Neural cell (in vitro differentiated cells): ENCODE measurements around the gene MGAT4C. TPM values are rescaled to one million over a fixed set of nuclear protein-coding genes. Genes with fewer than 3 reads are reported as not detected.

Source experiments
- H2AFZ ChIP-seq: fragments of 200-600, 300-800 bp; sonication (generic), shearing (Covaris generic); 2 replicates; pipeline ENCODE4 v1.6.0; 2014; ENCODE audit warnings: low read depth, mild to moderate bottlenecking, antibody characterized with exemption, low read length, moderate library complexity
- H3F3A ChIP-seq: fragments of 200-600 bp; shearing (Covaris generic); 2 replicates; pipeline ENCODE4 v1.6.1; 2016; ENCODE audit warnings: mild to moderate bottlenecking, moderate library complexity, mixed read lengths, antibody characterized with exemption, low read length; ENCODE audit not compliant: insufficient read depth, poor library complexity, severe bottlenecking
- H3K27ac ChIP-seq: fragments of 200-600, 300-800 bp; sonication (generic), shearing (Covaris generic); 2 replicates; pipeline ENCODE4 v1.5.1; 2014; ENCODE audit warnings: mild to moderate bottlenecking, low read length, moderate library complexity
- H3K27me3 ChIP-seq: fragments of 300-800, 200-600 bp; sonication (generic), shearing (Covaris generic); 2 replicates; pipeline ENCODE4 v1.6.0; 2014; ENCODE audit warnings: mild to moderate bottlenecking, low read depth, low read length, moderate library complexity; ENCODE audit not compliant: insufficient read depth
- H3K36me3 ChIP-seq: fragments of 300-800, 200-600 bp; sonication (generic), shearing (Covaris generic); 2 replicates; pipeline ENCODE4 v1.5.1; 2014; ENCODE audit warnings: mild to moderate bottlenecking, antibody characterized with exemption, low read length, moderate library complexity; ENCODE audit not compliant: insufficient read depth
- H3K4me2 ChIP-seq: fragments of 300-800, 200-600 bp; sonication (generic), shearing (Covaris generic); 2 replicates; pipeline ENCODE4 v1.6.0; 2014; ENCODE audit warnings: mild to moderate bottlenecking, low read length
- H3K4me3 ChIP-seq: fragments of 300-800, 200-600 bp; sonication (generic), shearing (Covaris generic); 2 replicates; pipeline ENCODE4 v1.5.1; 2014; ENCODE audit warnings: mild to moderate bottlenecking, low read length, moderate library complexity
- H3K79me2 ChIP-seq: fragments of 200-600 bp; shearing (Covaris generic); replicated peaks from 2 replicates; pipeline ENCODE4 v1.6.0; 2014; ENCODE audit warnings: mild to moderate bottlenecking, low read length, moderate library complexity; ENCODE audit not compliant: insufficient read depth
- H3K9ac ChIP-seq: fragments of 300-800, 200-600 bp; sonication (generic), shearing (Covaris generic); 2 replicates; pipeline ENCODE4 v1.6.1; 2016; ENCODE audit warnings: mild to moderate bottlenecking, low read length, mixed read lengths
- H3K9me2 ChIP-seq: fragments of 200-600 bp; shearing (Covaris generic); 2 replicates; pipeline ENCODE4 v1.6.1; 2016; ENCODE audit warnings: mild to moderate bottlenecking, low read length, mixed read lengths; ENCODE audit not compliant: insufficient read depth
- H3K9me3 ChIP-seq: fragments of 200-600, 300-800 bp; sonication (generic), shearing (Covaris generic); 2 replicates; pipeline ENCODE4 v1.6.1; 2016; ENCODE audit warnings: mild to moderate bottlenecking, mixed run types, low read length, moderate library complexity, mixed read lengths
- H4K20me1 ChIP-seq: fragments of 200-600 bp; shearing (Covaris generic); 2 replicates; pipeline ENCODE4 v1.6.1; 2016; ENCODE audit warnings: mild to moderate bottlenecking, mixed run types; ENCODE audit not compliant: insufficient read depth
- CTCF ChIP-seq: fragments of 450-650 bp; IDR thresholded peaks from 2 replicates; pipeline ENCODE4 v1.5.1; 2014; ENCODE audit warnings: antibody characterized with exemption, mild to moderate bottlenecking, moderate library complexity; ENCODE audit not compliant: poor library complexity, severe bottlenecking
- EP300 ChIP-seq: fragments of 450-650 bp; conservative IDR thresholded peaks from 2 replicates; pipeline ENCODE4 v1.6.1; 2014; ENCODE audit warnings: antibody characterized with exemption, mild to moderate bottlenecking, moderate library complexity; ENCODE audit not compliant: poor library complexity, severe bottlenecking
- EZH2 ChIP-seq: fragments of 200-600, 300-800 bp; shearing (Covaris generic), sonication (generic); IDR thresholded peaks from 2 replicates; pipeline ENCODE4 v1.6.1; 2014; ENCODE audit warnings: antibody characterized with exemption, low read length, borderline replicate concordance, mild to moderate bottlenecking; ENCODE audit not compliant: insufficient read depth, poor library complexity, severe bottlenecking
- MXI1 ChIP-seq: fragments of 450-650 bp; conservative IDR thresholded peaks from 2 replicates; pipeline ENCODE4 v1.6.1; 2014; ENCODE audit warnings: antibody characterized with exemption, mild to moderate bottlenecking; ENCODE audit not compliant: poor library complexity, severe bottlenecking
- POLR2AphosphoS5 ChIP-seq: IDR thresholded peaks from 2 replicates; pipeline ENCODE4 v1.6.1; 2012
- RAD21 ChIP-seq: fragments of 450-650 bp; conservative IDR thresholded peaks from 2 replicates; pipeline ENCODE4 v1.6.1; 2014; ENCODE audit warnings: antibody characterized with exemption, mild to moderate bottlenecking, moderate library complexity
- REST ChIP-seq: IDR thresholded peaks from 2 replicates; pipeline ENCODE4 v1.6.1; 2012; ENCODE audit warnings: borderline replicate concordance
- SMC3 ChIP-seq: fragments of 450-650 bp; conservative IDR thresholded peaks from 2 replicates; pipeline ENCODE4 v1.6.1; 2014; ENCODE audit warnings: antibody characterized with exemption, mild to moderate bottlenecking, moderate library complexity; ENCODE audit not compliant: poor library complexity
- TAF1 ChIP-seq: IDR thresholded peaks from 2 replicates; pipeline ENCODE4 v1.6.1; 2012; ENCODE audit warnings: low read depth
- polyA plus RNA-seq: library from polyadenylated mRNA; depleted of rRNA; stranded (reverse); fragments of >200 nt; gene quantifications from 2 replicates; pipeline ENCODE4 v1.2.3, GENCODE V29; 2014

Gene MGAT4C
- polyA plus RNA-seq, 1 donor from 2014 or later = 20.7 TPM

- H3F3A ChIP-seq = no peaks in the 10 kb centered on the region
- H3K36me3 ChIP-seq = no peaks in the 10 kb centered on the region
- H3K27me3 ChIP-seq = no peaks in the 10 kb centered on the region
- H3K9me2 ChIP-seq = no peaks in the 10 kb centered on the region
- no peak overlapping the region for H3K4me2 ChIP-seq
- no peaks in the 10 kb centered on the region for H3K9me3 ChIP-seq
- H2AFZ ChIP-seq = no peak overlapping the region
- H3K27ac ChIP-seq = no peak overlapping the region
- H3K9ac ChIP-seq = no peak overlapping the region
- no peaks in the 10 kb centered on the region for H4K20me1 ChIP-seq
- no peak overlapping the region for H3K4me3 ChIP-seq
- no peaks in the 10 kb centered on the region for H3K79me2 ChIP-seq
- TF ChIP-seq RAD21 (no peak), MXI1 (no peak), EZH2 (no peak), POLR2AphosphoS5 (no peak), CTCF (no peak), SMC3 (no peak), TAF1 (no peak), REST (no peak), EP300 (no peak)
Observed at GRCh38 chr12:86226481-86226880, 29.7 kb downstream of the MGAT4C start.

GRCh38 chr12:86216591-86216990, 39.6 kb downstream of the MGAT4C start:
- Histone ChIP-seq H3K4me2 (no peak overlapping the region), H3K27me3 (no peaks in the 10 kb centered on the region)

More at GRCh38 chr12:86216591-86216990, 39.6 kb downstream of the MGAT4C start:
- no peaks in the 10 kb centered on the region for H3K36me3 ChIP-seq
- H2AFZ ChIP-seq = no peak overlapping the region
- H3F3A ChIP-seq = no peaks in the 10 kb centered on the region
- no peak overlapping the region for H3K9ac ChIP-seq
- TF ChIP-seq POLR2AphosphoS5 = no peak
- TF ChIP-seq RAD21 = no peak
- no peak for TF ChIP-seq SMC3
- no peak for TF ChIP-seq TAF1
- no peak for TF ChIP-seq EP300
- no peak for TF ChIP-seq EZH2
- no peak for TF ChIP-seq CTCF
- no peak for TF ChIP-seq REST
- TF ChIP-seq MXI1 = no peak
- H3K9me3 ChIP-seq = no peaks in the 10 kb centered on the region
- H4K20me1 ChIP-seq = no peaks in the 10 kb centered on the region
- H3K9me2 ChIP-seq = no peaks in the 10 kb centered on the region
- H3K79me2 ChIP-seq = no peaks in the 10 kb centered on the region
- no peak overlapping the region for H3K27ac ChIP-seq
- no peak overlapping the region for H3K4me3 ChIP-seq
